H1 (cell line): ENCODE data around the gene ACOX1. TPM values are rescaled to one million over a fixed set of nuclear protein-coding genes. Genes with fewer than 3 reads are reported as not detected.

Experiments
- ATF2 ChIP-seq: IDR thresholded peaks from 2 replicates; pipeline ENCODE4 v1.6.1; 2012; ENCODE audit warnings: low read length, inconsistent platforms
- BACH1 ChIP-seq: IDR thresholded peaks from 2 replicates; pipeline ENCODE4 v1.6.1; 2012; ENCODE audit warnings: low read length, improper control_type of control experiment
- CHD7 ChIP-seq: fragments of 300-600 bp; sonication (generic); IDR thresholded peaks from 2 replicates; pipeline ENCODE4 v1.7.1; 2012; ENCODE audit warnings: low read length, moderate library complexity, mild to moderate bottlenecking, inconsistent platforms; ENCODE audit not compliant: insufficient replicate concordance
- GABPA ChIP-seq: IDR thresholded peaks from 2 replicates; pipeline ENCODE4 v1.6.1; 2011; ENCODE audit warnings: mild to moderate bottlenecking, low read length, moderate library complexity, borderline replicate concordance; ENCODE audit not compliant: insufficient read depth
- NANOG ChIP-seq: IDR thresholded peaks from 2 replicates; pipeline ENCODE4 v1.6.1; 2011; ENCODE audit warnings: low read length, low read depth, mild to moderate bottlenecking, inconsistent platforms; ENCODE audit not compliant: insufficient read depth, poor library complexity, severe bottlenecking
- PHF8 ChIP-seq: fragments of 200-600 bp; sonication (generic); conservative IDR thresholded peaks from 2 replicates; pipeline ENCODE4 v1.7.1; 2012; ENCODE audit warnings: low read depth, mild to moderate bottlenecking, inconsistent platforms, low read length, moderate library complexity
- polyA plus RNA-seq, 7 experiments: library from polyadenylated mRNA; depleted of rRNA in 3 of 7; stranded (reverse) in 5 of 7; unstranded in 2 of 7; fragments of >200 nt in 5 of 7; fragments of 200-250 nt in 2 of 7; gene quantifications; 1 replicate in 5 of 7; 2 replicates in 1 of 7; 4 replicates in 1 of 7; pipeline versions ENCODE4 v1.2.1 to v1.2.3, GENCODE V29; 2011 to 2013; ENCODE audit warnings: missing spikeins in 2 of 7, mixed read lengths in 2 of 7
- total RNA-seq: library from RNA; stranded (reverse); fragmentation: NEBNext Ultra II Directional; extraction: Animal tissue kit (Norgen Biotek cat#: 25700); gene quantifications from 2 replicates; pipeline ENCODE4 v1.2.1, GENCODE V29; 2021

Gene ACOX1
- total and polyA plus RNA-seq, 2 of the 8 experiments (the other 6 are each of a cell fraction or from before 2014, with no cell fraction given), result 10.5 to 30.4 TPM

GRCh38 chr17:76007850-76008165 is 28.8 kb upstream of the ACOX1 start (continued):
- TF ChIP-seq CHD7, result no peak
- no peak for TF ChIP-seq PHF8
- no peak for TF ChIP-seq NANOG
- TF ChIP-seq GABPA, result no peak
- TF ChIP-seq BACH1, result no peak
- no peak for TF ChIP-seq ATF2
